Thyroid gland (tissue), 4 donors: Measurements from ENCODE around the gene CA12.

ENCODE experiments used
- POLR2A ChIP-seq, 2 donors: fragments of 450-650 bp; IDR thresholded peaks; one replicate each; pipeline ENCODE4 v1.6.1; 2017; ENCODE audit warnings: antibody characterized with exemption in 2 of 2, mild to moderate bottlenecking in 2 of 2, moderate library complexity in 1 of 2
- TF ChIP-seq, protein P1 (sequence below), 6 experiments: fragments of 200-600 bp in 3 of 6; fragments of 450-650 bp in 3 of 6; sonication (generic) in 3 of 6; IDR thresholded peaks; one replicate each; pipeline ENCODE4 v1.5.1; 2016 to 2019; ENCODE audit warnings: antibody characterized with exemption in 6 of 6, mild to moderate bottlenecking in 2 of 6, inconsistent platforms in 1 of 6, moderate library complexity in 1 of 6

DNA sequence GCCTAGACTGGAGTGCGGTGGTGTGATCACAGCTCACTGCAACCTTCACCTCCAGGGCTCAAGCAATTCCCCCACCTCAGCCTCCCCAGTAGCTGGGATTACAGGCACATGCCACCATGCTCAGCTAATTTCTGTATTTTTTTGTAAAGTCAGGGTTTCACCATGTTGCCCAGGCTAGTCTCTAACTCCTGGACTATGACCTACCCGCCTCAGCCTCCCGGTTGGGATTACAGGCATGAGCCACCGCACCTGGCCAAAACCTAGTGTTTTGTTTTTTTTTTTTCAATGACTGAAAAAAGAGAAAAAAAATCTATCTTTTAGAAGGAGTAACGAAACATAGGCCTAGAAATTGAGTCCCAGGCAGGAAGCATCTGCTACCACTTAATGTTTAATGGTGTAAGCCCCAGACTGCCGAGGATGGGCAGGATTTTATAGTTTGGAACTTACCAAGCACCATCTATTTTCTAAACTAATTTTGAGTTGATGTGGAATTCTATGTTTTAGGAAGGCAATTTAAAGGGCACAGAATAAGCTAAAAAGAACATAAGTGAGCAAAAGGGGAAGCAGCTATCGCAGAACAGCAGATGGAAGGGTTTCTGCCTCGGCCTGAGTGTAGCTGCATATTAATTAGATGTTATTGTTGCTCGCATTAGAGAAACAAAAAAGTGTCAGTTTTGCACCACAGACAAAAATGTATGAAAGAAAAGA is 24.2 kb upstream of the CA12 start:
- TF ChIP-seq, protein P1, sequence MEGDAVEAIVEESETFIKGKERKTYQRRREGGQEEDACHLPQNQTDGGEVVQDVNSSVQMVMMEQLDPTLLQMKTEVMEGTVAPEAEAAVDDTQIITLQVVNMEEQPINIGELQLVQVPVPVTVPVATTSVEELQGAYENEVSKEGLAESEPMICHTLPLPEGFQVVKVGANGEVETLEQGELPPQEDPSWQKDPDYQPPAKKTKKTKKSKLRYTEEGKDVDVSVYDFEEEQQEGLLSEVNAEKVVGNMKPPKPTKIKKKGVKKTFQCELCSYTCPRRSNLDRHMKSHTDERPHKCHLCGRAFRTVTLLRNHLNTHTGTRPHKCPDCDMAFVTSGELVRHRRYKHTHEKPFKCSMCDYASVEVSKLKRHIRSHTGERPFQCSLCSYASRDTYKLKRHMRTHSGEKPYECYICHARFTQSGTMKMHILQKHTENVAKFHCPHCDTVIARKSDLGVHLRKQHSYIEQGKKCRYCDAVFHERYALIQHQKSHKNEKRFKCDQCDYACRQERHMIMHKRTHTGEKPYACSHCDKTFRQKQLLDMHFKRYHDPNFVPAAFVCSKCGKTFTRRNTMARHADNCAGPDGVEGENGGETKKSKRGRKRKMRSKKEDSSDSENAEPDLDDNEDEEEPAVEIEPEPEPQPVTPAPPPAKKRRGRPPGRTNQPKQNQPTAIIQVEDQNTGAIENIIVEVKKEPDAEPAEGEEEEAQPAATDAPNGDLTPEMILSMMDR (IDR thresholded peaks at IDR 0.05), result no peak
- no peak for TF ChIP-seq POLR2A (IDR thresholded peaks at IDR 0.05)
